Renal cortex interstitium (tissue), 15 donors: ENCODE data around the gene APOBEC3A. TPM values are rescaled to one million over a fixed set of nuclear protein-coding genes. Genes with fewer than 3 reads are reported as not detected.
A peak's percentile ranks its signal among the peaks of the same experiment; 100 is the strongest.

Experiments
- DNase-seq, 11 donors: peaks; one replicate each; pipeline ENCODE4 v3.0.0-alpha.2; 2013; ENCODE audit warnings: low read depth in 9 of 11, low spot score in 4 of 11; ENCODE audit errors: extremely low read depth in 1 of 11
- long read RNA-seq, 16 experiments: transcript quantifications; one replicate each; lab custom pipeline, GENCODE V29; 2026
- polyA plus RNA-seq, 3 donors: library from polyadenylated mRNA; unstranded; fragments of 120-200 nt; gene quantifications; one replicate each; pipeline ENCODE4 v1.2.1, GENCODE V29; 2013; ENCODE audit not compliant: insufficient read length in 3 of 3

Gene APOBEC3A
- under 1 TPM; 0.22 to 0.61 (median 0.42) TPM for polyA plus RNA-seq
- long read RNA-seq, donor 1, result 0 reads
- long read RNA-seq, donor 2, result 0 reads
- long read RNA-seq, donor 3, result 0 reads
- long read RNA-seq, donor 4, result 0 reads
- long read RNA-seq, donor 5, result 0 reads
- long read RNA-seq, donor 6, result 0 reads
- long read RNA-seq, donor 7, result 0 reads
- long read RNA-seq, donor 8, result 0 reads
- long read RNA-seq, donor 9, result 0 reads
- long read RNA-seq, donor 10, result 0 reads
- long read RNA-seq, donor 11, result 0 reads
- long read RNA-seq, donor 12, result 0 reads
- long read RNA-seq, donor 13, result 0 reads
- long read RNA-seq, donor 14, result 0 reads
- long read RNA-seq, donor 15, result 0 reads
- long read RNA-seq, donor 16, result 0 reads

DNA sequence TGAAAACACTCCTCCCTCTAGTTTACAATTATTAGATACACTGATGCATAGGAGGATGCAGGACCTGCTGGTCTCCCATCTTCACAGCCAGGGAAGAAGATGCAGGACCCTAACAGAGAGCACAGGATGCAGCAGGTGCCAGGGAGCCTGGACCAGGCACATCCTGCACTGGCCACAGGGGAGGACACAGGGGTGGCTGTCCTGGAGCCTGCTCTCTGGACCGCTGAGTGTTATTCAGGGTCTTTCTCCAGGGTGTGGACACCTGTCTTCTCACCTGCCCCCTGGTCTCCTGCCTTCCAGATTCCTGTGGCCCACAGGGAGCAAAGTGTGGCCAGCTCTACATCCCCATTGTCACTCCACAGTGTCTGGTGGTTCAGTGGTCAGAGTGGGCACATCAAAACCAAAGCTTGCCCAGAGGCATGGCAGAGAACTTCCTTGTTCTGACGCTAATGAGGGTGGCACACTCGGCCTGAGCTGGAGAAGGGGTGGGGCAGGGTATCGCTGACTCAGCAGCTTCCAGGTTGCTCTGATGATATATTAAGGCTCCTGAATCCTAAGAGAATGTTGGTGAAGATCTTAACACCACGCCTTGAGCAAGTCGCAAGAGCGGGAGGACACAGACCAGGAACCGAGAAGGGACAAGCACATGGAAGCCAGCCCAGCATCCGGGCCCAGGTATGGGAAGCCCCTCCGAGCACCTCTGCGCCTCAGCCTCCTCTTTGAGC is at the start of gene APOBEC3A:
Gene APOBEC3A (plus strand): TSS at position 564 of the 725 bp plus-strand sequence. CDS start 83 bp downstream, at position 647.
- DNase-seq, result no peak

DNA sequence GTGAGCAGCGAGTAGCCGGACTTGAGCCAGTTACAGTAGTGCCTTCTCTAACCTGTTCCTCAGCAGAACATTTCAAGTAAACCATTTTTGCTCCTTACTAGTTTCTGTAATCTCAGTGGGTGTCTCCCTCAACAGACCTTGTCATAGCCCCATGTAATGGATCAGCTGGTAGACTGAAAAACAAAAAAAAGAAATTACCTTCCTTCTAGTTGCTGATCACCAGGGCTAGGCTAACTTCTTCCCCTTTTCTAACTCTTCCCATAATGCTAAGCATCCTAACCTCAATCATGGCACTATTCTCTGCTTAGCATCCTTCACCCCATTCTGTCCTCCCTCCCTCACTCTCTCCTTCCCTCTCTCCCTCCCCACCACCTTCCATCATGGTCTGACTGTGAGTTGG is 49.6 kb upstream of the APOBEC3A start:
- no peak for DNase-seq

DNA sequence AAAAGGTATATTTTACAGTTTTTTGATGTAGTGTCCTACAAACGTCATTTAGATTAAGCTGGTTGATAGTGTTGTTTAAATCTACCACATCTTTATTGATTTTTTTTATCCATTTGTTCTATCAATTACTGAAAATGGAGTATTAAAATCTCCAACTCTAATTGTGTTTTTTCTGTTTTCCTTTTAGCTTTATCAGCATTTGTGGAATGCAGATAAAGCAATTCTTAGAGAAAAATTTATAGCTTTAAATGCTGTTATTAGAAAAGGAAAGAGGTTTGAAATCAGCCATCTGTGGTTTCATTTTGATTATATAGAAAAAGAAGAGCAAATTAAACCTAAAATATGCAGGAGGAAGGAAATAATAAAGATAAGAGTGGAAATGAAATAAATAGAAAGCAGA is 46.0 kb upstream of the APOBEC3A start:
- peak in 1 of 11 donors; percentile 20 for DNase-seq

DNA sequence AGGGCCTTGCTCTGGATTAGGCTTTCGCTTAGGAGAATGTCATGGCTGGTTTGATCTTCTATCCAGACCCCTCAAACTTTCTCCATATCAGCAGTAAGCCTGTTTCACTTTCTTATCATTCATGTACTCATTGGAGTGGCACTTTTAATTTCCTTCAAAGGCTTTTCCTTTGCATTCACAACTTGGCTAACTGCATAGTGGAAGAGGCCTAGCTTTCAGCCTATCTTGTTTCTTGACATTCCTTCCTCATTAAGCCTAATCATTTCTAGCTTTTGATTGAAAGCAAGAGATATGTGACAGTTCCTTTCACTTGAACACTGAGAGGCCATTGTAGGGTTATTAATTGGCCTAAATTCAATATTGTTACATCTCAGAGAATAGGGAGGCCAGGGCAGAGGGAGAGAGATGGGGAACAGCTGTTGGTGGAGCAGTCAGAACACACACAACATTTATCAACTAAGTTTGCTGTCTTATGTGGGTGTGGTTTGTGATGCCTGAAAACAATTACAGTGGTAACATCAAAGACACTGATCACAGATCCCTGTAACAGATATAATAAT is 37.7 kb upstream of the APOBEC3A start:
- DNase-seq, result peak in 2 of 11 donors; percentile 15 to 21

DNA sequence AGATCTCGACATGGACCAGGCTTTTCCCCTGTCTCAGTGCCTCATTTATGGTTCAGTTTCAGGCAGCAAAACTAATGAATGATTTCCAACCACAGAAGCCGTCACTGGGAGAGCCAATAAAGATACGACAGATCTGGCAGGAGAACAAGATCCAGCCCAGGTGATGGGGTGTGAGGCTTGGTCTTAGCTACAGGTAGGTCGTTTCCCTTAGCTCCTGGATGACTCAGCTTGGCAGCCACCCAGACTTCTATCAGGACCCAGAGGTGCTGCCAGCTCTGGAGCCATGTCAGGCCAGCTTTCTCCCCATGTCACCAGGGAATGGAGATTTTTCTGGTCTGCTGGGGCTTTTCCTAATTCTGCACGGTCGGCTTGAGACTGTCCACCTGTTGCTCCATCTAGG is 36.3 kb upstream of the APOBEC3A start:
- DNase-seq, result no peak

DNA sequence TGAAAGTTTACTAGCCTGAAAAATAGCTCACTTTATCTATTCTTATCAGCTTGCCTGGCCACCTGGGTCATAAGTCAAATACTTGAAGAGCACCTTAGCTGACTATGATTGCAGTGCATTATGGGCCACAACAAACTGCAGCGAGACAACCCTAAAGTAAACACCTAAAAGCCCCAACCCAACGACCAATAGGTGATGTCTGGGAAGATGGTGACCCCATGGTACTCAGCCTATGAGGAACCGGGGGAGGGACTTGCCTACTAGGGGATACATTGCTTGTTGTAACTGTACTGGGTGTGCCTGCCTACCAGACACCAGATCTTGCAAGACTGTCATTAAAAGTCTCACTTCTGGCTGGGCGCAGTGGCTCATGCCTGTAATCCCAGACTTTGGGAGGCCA is 35.6 kb upstream of the APOBEC3A start:
- no peak for DNase-seq

DNA sequence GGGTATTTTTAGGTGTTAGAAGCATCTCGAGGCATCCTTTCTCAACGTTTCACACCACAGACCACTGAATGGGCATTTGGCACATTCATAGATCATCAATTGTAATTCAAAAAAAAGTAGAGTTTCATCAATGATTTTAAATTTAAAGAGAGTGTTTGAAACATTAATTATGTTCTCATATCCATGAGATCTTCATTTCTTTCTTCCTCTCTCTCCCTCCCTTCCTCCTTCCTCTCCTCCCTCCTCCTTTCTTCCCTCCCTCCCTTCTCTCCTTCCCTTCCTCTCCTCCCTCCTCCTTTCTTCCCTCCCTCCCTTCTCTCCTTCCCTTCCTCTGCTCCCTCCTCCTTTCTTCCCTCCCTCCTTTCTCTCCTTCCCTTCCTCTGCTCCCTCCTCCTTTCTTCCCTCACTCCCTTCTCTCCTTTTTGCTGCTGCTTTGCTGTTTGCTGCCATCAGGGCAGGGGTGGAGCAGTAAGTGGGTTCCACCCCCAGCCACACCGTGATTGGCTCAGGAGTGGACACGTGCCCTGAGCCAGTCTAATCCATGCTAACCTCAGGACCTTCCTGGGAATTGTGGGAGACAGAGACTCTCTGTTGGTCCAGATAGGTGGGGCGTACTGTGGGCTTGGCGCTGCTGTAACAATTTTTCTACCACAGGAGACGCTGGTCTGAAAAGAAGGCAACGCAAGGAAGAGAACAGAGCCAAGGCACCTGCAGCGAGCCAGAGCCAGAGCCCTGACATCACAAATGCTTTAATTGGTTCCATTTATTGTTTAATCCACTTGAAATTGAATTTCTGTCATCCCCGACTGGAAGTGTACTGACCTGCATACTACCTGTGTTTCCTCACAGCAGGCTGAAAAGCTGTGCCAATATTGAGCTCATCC is 33.7 kb upstream of the APOBEC3A start:
- DNase-seq, result peak in 1 of 11 donors; percentile 13

DNA sequence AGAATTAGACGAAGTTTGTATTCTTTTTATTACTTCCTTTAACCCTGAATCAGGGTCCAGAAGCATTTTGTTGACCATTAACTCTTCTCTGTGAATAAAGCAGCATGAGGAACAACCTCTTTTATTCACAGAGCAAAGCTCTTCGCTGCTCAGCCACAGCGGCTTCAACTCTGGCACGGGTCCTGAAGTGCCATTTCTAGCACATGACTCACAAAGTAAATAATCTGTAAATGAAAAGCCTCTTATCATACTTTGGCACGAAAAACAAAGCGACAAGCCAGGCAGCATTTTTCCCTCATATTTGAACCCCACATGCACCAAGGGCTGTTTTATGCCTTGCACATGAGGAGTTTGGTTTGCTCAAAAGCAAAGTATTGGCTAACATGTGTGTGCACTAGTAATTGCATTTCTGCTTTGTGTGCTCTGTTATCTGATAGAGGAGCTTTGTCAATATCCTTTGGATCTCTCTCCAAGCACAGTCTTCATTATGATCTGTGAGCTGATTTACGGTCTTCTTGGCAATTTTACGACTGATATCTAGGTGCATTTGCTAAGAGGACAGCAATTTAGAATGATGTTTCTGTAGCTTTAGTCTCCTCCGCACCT is 33.0 kb upstream of the APOBEC3A start:
- peak in 5 of 11 donors; percentile 47 to 65 (median 55) for DNase-seq

DNA sequence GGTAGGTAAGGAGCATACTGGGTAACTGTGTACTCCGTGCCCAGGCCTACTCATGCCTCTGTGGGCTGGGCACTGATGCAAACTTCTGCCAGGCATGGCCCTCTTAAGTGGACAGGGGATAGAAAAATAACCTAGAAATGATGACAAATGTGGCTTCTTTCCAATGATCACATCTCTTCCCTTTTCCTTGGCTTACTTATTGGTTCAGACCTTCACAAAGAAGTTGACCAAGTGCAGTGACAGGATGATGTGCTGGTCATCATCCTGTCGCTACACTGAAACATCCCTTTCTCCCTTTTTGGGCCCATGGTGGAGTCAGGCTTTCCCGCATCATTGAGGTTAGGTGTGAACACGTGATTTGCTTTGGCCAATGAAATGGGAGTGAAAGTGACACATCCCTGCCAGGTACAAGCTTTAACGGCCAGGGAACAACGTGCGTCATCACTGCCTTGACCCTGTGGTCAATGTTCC is 31.8 kb upstream of the APOBEC3A start:
- DNase-seq, result no peak

DNA sequence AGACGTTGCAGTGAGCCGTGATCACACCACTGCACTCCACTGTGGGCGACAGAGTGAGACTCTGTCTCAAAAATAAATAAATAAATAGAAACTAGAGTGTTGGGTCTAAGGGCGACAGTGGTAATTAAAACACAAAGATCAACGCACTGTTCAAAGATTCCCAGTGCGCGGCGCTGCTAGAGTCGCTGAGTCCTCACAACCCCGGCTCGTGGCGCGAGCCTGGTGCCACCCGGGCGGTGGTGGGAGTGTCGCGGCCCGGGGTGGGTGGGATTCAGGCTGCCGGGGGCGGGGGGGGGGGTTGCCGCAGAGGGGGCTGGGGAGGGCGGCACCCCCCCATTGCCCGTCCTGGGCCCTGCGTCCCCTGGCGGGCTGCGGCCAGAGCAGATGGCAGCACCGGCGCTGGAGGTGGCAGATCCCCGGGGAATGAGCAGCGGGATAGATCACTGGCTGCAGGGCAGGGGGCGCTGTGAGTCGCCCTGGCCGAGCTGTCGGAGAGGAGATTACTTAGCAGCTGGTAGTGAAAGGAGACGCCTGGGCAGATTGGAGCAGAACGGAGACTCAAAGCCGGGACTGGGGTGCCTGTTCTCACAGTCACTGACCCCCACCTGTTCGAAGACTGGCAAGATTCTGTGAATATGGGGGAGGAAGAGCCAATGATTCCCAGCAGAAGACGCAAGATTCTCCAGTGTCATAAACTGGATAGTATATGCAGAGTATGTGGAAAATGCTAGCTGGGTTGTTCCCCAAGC is 30.2 kb upstream of the APOBEC3A start:
- DNase-seq, result peak in 3 of 11 donors; percentile 19 to 57 (median 49)

DNA sequence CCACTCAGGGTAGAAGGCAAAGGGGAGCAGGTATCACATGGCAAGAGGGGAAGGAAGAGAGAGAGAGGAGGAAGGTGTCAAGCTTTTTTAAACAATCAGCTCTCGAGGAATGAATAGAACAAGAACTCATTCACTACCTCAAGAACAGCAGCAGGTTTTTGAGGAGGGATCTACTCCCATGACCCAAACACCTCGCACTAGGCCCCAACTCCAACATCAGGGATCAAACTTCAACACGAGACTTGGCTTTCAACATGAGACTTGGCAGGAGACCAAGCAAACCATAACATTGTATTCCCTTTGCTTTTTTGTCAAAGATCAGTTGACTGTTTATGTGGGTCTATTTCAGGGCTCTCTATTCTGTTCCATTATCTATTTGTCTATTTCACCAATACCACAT is 26.9 kb upstream of the APOBEC3A start:
- DNase-seq, result no peak

DNA sequence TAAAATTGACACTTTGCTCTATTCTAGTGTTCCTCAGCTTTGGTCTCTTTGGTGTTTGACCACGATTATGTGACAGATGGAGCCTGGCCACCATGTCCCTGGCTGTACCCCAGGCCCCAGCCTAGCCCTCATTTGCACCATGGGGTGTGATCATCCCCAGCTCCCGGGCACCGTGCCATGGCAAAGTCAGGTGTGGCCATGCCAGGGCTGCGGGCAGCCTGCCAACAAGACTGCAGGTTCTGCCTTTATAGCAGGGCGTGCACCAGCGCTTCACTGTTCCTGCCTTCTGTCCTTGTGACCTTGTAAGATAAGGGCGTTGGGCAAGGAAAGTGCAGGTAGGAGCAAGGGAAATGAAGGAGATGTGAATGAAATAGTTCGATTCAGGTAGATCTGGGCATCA is 22.4 kb upstream of the APOBEC3A start:
- no peak for DNase-seq

DNA sequence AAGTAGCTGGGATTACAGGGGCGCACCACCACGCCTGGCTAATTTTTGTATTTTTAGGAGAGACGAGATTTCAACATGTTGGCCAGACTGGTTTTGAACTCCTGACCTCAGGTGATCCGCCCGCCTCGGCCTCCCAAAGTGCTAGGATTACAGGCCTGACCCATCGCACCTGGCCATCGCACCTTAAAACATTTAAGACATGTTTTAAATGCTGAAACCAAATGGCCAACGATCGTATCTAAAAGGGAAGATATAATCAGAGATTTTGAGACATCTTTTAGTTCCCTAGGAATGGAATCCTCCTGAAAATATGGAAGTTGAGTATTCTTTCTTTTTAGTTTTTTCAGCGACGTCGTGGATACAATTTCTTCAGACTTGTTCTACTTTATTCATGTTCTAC is 21.8 kb upstream of the APOBEC3A start:
- no peak for DNase-seq

DNA sequence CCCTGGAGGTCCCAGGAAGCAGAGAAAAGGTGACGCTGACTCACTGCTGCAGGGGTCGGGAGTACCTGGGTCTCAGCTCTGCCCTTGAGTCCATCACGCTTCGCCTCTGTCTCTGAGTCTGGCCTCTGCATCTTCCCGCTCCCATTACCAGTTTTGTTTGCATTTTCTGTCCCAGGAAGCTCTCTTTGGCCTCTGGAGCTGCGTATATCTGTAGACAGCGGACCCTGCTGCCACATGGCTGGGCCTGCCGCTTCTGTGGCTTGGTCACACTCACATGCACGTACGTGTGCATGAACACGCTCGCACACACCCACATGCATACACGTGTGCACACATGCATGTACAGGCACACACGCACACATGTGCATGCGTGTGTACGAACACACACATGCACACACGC is 20.8 kb upstream of the APOBEC3A start:
- no peak for DNase-seq

DNA sequence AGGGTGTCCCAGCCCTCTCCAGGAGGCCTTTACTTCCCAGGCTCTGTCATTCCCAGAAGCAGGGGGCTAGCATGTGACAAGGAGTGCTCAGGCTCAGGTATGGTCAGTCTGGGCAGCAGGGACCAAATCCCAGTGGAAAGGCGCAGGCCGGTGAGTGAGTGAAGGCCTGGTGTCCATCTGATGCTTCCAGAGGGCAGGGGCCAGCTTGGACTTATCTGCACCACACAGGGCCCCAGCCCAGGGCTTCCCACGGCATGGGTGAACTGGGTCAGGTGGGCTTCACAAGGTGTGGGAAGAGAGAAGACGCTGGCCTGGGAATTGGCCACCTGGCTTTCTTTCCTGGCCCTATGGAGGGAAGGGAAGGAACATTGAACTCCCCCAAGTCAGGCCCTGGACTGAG is 20.4 kb upstream of the APOBEC3A start:
- no peak for DNase-seq

DNA sequence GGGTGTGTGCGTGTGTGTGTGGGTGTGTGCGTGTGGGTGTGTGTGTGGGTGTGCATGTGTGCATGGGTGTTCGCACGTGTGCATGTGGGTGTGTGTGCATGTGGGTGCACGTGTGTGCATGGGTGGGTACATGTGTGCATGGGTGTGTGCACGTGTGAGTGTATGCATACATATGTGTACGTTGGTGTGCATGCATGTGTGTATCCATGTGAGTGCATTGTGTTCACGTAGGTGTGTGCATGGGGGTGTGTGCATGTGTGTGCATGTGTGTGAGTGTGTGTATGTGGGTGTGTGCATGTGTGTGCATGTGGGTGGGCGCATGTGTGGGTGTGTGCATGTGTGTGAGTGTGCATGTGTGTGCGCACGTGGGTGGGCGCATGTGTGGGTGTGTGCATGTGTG is 19.9 kb upstream of the APOBEC3A start:
- DNase-seq, result no peak

DNA sequence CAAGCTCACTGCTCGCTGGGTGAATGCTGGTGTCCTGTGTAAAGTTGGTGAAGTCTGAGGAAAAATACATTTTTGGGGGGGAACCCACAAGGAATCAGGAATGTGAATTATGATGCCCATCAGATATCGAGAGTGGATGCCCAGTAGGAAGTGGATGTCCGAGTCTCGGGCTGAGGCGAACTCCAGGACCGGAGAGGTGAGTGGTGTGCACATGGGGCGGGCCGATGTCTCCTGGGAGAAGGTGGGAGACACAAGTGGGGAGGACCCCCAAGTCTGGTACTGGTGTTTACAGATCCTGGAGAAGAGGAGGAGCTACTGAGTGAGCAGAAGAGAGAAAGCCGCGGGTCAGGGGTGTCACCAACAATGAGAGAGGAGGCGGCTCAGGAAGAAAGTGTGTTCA is 19.2 kb upstream of the APOBEC3A start:
- no peak for DNase-seq

DNA sequence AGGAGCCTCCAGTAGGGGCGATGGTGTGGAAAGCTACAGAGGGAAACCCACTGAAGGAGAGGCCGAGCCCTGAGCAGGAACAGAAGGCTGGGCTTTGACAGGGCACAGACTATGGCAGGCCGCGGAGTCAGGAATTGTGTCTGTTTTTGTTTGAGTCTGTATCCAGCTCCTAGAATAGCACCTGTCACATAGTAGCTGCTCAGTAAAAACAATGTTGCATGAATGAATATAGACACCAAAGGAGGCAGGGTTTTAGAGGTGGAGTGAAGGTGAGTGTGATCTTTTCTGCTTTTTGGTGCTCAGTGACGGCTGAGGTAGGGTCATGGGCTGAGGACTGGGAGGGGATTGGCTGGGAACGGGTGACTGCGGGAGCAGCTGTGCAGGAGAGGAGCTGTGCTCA is 18.5 kb upstream of the APOBEC3A start:
- DNase-seq, result no peak
